Measurements from ENCODE around the gene KIAA0825.

The KIAA0825 gene

DNA sequence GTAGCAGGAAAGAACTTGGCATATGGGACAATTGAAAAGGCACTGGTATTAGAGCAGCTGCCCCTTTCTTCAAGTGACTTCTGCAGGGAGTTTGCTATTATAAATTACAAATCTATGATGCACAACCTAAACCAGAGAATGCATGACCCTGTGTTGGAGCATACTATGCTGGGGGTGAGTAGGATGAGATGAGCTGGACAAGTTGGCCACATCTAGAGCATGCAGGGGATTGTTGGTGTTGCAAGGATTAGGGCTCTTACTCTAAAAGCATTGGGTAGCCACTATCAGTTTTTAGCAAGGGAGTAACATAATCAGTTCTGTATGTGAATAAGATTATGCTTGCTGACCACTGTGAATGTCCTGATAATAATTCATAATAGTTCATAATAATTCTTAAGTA, 186.7 kb downstream of the KIAA0825 start:
- Histone ChIP-seq H3K4me1 (ENCODE audit: control insufficient read depth, insufficient read depth, low read length) (no peaks in the 10 kb centered on the region), H3K27me3 (ENCODE audit: control insufficient read depth in 1 of 2, insufficient read depth in 2 of 2, low read length in 2 of 2) (no peaks in the 10 kb centered on the region), H3K9ac (ENCODE audit: low read length in 2 of 2) (no peak overlapping the region), H3K9me3 (ENCODE audit: control insufficient read depth in 2 of 2, low read length in 2 of 2) (peaks cover 0 to 3% of the 10 kb centered on the region in 2 donors), H3K4me3 (ENCODE audit: low read length in 2 of 2) (no peak overlapping the region), H3K36me3 (ENCODE audit: control insufficient read depth in 2 of 2, insufficient read depth in 2 of 2, low read length in 2 of 2) (no peaks in the 10 kb centered on the region), H3K27ac (ENCODE audit: low read length) (no peak overlapping the region)

DNA sequence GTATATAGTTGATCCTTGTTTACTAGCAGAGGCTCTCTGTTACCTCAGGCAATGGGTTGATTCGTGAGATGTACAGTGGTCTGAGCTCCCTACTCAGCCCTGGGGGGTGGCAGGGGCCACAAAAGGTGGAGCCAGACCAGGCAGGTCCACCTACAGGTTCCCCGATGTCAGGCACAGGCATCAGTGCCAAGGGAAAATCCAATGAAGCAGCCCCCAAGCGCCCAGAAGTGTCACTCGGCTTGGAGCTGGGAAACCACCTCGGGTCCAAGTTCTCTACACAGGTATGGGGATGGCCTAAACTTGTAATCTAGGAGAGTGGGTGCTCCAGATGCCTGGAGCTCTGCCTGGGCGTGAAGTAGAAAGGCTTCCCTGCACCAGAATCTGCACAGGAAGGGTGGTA, 188.8 kb downstream of the KIAA0825 start:
- no peaks in the 10 kb centered on the region for H3K27me3 ChIP-seq (ENCODE audit: control insufficient read depth in 1 of 2, insufficient read depth in 2 of 2, low read length in 2 of 2)
- H3K9ac ChIP-seq (ENCODE audit: low read length in 2 of 2) = no peak overlapping the region
- no peak overlapping the region for H3K27ac ChIP-seq (ENCODE audit: low read length)
- H3K9me3 ChIP-seq (ENCODE audit: control insufficient read depth in 2 of 2, low read length in 2 of 2) = peaks cover 0 to 3% of the 10 kb centered on the region in 2 donors
- no peaks in the 10 kb centered on the region for H3K4me1 ChIP-seq (ENCODE audit: control insufficient read depth, insufficient read depth, low read length)
- H3K4me3 ChIP-seq (ENCODE audit: low read length in 2 of 2) = no peak overlapping the region
- no peaks in the 10 kb centered on the region for H3K36me3 ChIP-seq (ENCODE audit: control insufficient read depth in 2 of 2, insufficient read depth in 2 of 2, low read length in 2 of 2)

DNA sequence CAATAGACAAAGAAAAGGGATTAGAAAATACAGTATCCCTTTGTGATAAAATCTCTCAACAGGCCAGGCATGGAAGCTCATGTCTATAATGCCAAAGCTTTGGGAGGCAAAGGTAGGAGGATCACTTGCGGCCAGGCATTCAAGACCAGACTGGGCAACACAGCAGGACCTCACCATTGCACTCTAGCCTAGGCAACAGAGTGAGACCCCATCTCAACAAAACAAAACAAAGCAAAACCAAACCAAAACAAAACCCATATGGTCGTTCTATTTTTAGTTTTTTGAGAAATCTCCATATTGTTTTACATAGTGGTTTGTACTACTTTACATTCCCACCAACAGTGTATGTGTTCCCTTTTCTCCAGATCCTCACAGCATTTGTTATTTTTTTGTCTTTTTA, 193.0 kb downstream of the KIAA0825 start:
- Histone ChIP-seq H3K4me1 (ENCODE audit: control insufficient read depth, insufficient read depth, low read length) (no peaks in the 10 kb centered on the region), H3K4me3 (ENCODE audit: low read length in 2 of 2) (no peak overlapping the region), H3K9ac (ENCODE audit: low read length in 2 of 2) (no peak overlapping the region), H3K27me3 (ENCODE audit: control insufficient read depth in 1 of 2, insufficient read depth in 2 of 2, low read length in 2 of 2) (no peaks in the 10 kb centered on the region), H3K9me3 (ENCODE audit: control insufficient read depth in 2 of 2, low read length in 2 of 2) (peaks cover 0 to 3% of the 10 kb centered on the region in 2 donors), H3K27ac (ENCODE audit: low read length) (no peak overlapping the region), H3K36me3 (ENCODE audit: control insufficient read depth in 2 of 2, insufficient read depth in 2 of 2, low read length in 2 of 2) (no peaks in the 10 kb centered on the region)

DNA sequence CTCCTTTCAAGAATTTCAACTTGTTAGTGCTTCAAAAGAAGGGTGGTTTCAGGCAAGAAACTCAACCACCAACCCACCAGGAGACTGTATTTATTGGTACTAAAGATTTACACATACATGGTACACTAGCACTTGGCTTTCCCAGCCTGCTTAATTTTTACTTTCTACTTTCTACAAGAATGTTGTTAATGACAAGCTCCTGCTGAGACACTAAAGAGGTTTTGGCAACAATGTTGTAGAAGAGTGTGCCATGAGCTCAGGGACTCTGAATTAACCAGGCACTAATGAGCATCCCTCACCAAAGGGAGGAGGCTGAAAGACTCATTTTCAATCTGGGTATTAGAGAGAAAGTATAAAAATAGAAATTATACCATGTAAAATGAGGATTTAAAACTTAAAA, 195.0 kb downstream of the KIAA0825 start:
- Histone ChIP-seq H3K4me3 (ENCODE audit: low read length in 2 of 2) (no peak overlapping the region), H3K9me3 (ENCODE audit: control insufficient read depth in 2 of 2, low read length in 2 of 2) (peaks cover 0 to 2% of the 10 kb centered on the region in 2 donors), H3K4me1 (ENCODE audit: control insufficient read depth, insufficient read depth, low read length) (no peaks in the 10 kb centered on the region), H3K9ac (ENCODE audit: low read length in 2 of 2) (no peak overlapping the region), H3K27ac (ENCODE audit: low read length) (no peak overlapping the region), H3K36me3 (ENCODE audit: control insufficient read depth in 2 of 2, insufficient read depth in 2 of 2, low read length in 2 of 2) (no peaks in the 10 kb centered on the region), H3K27me3 (ENCODE audit: control insufficient read depth in 1 of 2, insufficient read depth in 2 of 2, low read length in 2 of 2) (no peaks in the 10 kb centered on the region)

DNA sequence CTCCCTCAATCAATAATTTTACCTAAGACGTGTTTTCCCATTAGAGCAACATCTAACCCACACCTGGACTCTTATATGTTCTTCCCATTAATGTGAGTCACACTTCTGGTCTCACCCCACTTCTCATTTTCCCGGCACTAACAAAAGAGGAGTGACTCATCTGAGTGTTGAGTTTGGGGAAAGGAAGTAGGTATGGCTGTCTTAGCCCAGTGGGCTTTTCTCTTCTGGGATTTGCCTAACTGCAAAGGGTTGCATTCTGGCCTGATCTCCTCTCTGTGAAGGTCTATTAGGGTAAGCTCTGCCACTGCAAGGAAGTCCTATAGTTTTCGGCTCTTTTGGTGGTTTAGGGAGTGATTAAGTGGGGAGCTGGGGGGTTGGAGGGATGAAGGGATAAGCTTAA, 195.6 kb downstream of the KIAA0825 start:
- Histone ChIP-seq H3K27me3 (ENCODE audit: control insufficient read depth in 1 of 2, insufficient read depth in 2 of 2, low read length in 2 of 2) (no peaks in the 10 kb centered on the region), H3K9me3 (ENCODE audit: control insufficient read depth in 2 of 2, low read length in 2 of 2) (no peaks in the 10 kb centered on the region), H3K27ac (ENCODE audit: low read length) (no peak overlapping the region), H3K4me3 (ENCODE audit: low read length in 2 of 2) (no peak overlapping the region), H3K4me1 (ENCODE audit: control insufficient read depth, insufficient read depth, low read length) (no peaks in the 10 kb centered on the region), H3K36me3 (ENCODE audit: control insufficient read depth in 2 of 2, insufficient read depth in 2 of 2, low read length in 2 of 2) (no peaks in the 10 kb centered on the region), H3K9ac (ENCODE audit: low read length in 2 of 2) (no peak overlapping the region)

DNA sequence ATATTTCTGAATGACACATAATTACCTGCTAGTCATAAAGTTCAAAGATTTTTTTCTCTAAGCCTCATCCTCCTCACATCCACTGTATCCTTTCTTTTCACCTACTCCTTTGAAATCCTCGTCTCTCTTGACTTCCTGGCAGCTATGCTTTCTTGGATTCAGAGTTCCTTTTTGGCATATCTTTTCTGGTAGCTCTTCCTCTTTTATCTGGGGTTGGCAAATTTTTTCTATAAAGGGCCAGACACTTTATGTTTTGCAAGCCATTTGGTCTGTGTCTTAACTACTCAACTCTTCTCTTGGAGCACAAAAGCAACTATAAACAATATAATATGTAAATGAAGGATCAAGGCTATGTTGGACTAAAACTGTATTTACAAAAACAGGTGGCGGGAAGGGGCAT, 197.5 kb downstream of the KIAA0825 start:
- Histone ChIP-seq H3K4me1 (ENCODE audit: control insufficient read depth, insufficient read depth, low read length) (no peaks in the 10 kb centered on the region), H3K27ac (ENCODE audit: low read length) (no peak overlapping the region)

DNA sequence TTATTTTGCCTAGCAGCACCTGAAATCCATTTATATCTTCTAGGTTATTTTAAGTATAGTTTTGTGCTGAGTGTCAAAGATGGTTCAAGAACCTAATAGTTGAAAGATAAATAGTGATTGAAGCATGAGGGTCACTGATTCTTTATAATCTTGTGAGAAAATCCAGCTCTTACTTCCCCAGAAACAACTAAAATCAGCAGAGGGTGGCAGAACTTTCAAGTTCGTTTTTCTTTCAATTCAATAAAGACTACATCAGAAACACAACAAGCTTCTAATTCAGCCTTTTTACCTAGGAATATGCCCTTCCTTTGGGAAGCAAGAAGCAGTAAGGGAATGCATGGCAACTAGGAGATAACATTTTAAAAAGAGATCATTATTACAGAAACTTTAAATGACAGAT, 202.6 kb downstream of the KIAA0825 start:
- no peaks in the 10 kb centered on the region for H3K9me3 ChIP-seq (ENCODE audit: control insufficient read depth in 2 of 2, low read length in 2 of 2)
- H3K4me3 ChIP-seq (ENCODE audit: low read length in 2 of 2) = no peak overlapping the region
- H3K4me1 ChIP-seq (ENCODE audit: control insufficient read depth, insufficient read depth, low read length) = no peaks in the 10 kb centered on the region
- H3K27me3 ChIP-seq (ENCODE audit: control insufficient read depth in 1 of 2, insufficient read depth in 2 of 2, low read length in 2 of 2) = no peaks in the 10 kb centered on the region
- no peak overlapping the region for H3K27ac ChIP-seq (ENCODE audit: low read length)
- H3K9ac ChIP-seq (ENCODE audit: low read length in 2 of 2) = no peak overlapping the region
- no peaks in the 10 kb centered on the region for H3K36me3 ChIP-seq (ENCODE audit: control insufficient read depth in 2 of 2, insufficient read depth in 2 of 2, low read length in 2 of 2)

More for the DNA sequence above, 197.5 kb downstream of the KIAA0825 start:
- H3K9me3 ChIP-seq (ENCODE audit: control insufficient read depth in 2 of 2, low read length in 2 of 2) = no peaks in the 10 kb centered on the region
- no peaks in the 10 kb centered on the region for H3K36me3 ChIP-seq (ENCODE audit: control insufficient read depth in 2 of 2, insufficient read depth in 2 of 2, low read length in 2 of 2)
- no peak overlapping the region for H3K4me3 ChIP-seq (ENCODE audit: low read length in 2 of 2)
- no peak overlapping the region for H3K9ac ChIP-seq (ENCODE audit: low read length in 2 of 2)
- H3K27me3 ChIP-seq (ENCODE audit: control insufficient read depth in 1 of 2, insufficient read depth in 2 of 2, low read length in 2 of 2) = no peaks in the 10 kb centered on the region

DNA sequence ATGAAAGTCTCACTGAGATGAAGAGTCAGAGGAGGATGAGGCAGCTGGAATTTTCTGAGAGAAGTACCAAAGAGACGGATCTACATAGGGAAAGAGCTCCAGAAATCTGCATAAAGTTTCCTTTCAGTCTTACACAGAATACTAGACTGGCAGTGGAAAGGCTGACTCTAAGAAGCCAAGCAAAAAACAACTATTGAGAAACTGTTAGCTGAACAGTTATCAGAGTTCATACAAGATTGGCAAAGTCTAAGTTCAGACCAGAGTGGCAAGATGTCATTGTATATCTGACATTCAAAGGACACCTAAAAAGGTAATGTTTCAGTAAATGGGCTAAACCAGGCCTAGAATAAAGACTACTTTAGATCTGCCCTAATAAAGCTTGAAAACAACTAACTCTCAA, 209.0 kb downstream of the KIAA0825 start:
- H3K27me3 ChIP-seq (ENCODE audit: control insufficient read depth in 1 of 2, insufficient read depth in 2 of 2, low read length in 2 of 2) = no peaks in the 10 kb centered on the region
- H3K27ac ChIP-seq (ENCODE audit: low read length) = no peak overlapping the region
- no peak overlapping the region for H3K9ac ChIP-seq (ENCODE audit: low read length in 2 of 2)
- H3K4me1 ChIP-seq (ENCODE audit: control insufficient read depth, insufficient read depth, low read length) = no peaks in the 10 kb centered on the region
- H3K4me3 ChIP-seq (ENCODE audit: low read length in 2 of 2) = no peak overlapping the region
- no peaks in the 10 kb centered on the region for H3K9me3 ChIP-seq (ENCODE audit: control insufficient read depth in 2 of 2, low read length in 2 of 2)
- H3K36me3 ChIP-seq (ENCODE audit: control insufficient read depth in 2 of 2, insufficient read depth in 2 of 2, low read length in 2 of 2) = no peaks in the 10 kb centered on the region

DNA sequence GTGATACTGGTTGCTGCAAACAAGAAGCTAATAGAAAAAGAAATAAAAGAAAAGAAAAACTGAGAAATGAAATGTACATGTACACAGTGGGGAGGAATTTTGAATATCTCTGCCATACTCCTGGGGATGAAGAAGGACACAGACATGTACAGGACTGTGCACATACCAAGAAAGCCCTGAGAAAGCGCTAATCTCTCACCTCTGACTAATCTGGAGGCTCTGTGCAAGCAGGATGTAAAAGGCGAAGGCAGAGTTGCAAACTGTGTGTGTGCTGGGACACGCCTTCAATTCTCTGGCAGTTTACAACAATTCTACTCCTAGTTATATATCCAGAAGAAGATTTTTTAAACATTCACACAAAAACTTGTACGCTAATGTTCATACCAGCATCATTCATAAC, 211.4 kb downstream of the KIAA0825 start:
- H3K4me1 ChIP-seq (ENCODE audit: control insufficient read depth, insufficient read depth, low read length) = no peaks in the 10 kb centered on the region
- no peak overlapping the region for H3K9ac ChIP-seq (ENCODE audit: low read length in 2 of 2)
- H3K27me3 ChIP-seq (ENCODE audit: control insufficient read depth in 1 of 2, insufficient read depth in 2 of 2, low read length in 2 of 2) = no peaks in the 10 kb centered on the region
- H3K4me3 ChIP-seq (ENCODE audit: low read length in 2 of 2) = no peak overlapping the region
- no peak overlapping the region for H3K27ac ChIP-seq (ENCODE audit: low read length)
- no peaks in the 10 kb centered on the region for H3K36me3 ChIP-seq (ENCODE audit: control insufficient read depth in 2 of 2, insufficient read depth in 2 of 2, low read length in 2 of 2)
- no peaks in the 10 kb centered on the region for H3K9me3 ChIP-seq (ENCODE audit: control insufficient read depth in 2 of 2, low read length in 2 of 2)

DNA sequence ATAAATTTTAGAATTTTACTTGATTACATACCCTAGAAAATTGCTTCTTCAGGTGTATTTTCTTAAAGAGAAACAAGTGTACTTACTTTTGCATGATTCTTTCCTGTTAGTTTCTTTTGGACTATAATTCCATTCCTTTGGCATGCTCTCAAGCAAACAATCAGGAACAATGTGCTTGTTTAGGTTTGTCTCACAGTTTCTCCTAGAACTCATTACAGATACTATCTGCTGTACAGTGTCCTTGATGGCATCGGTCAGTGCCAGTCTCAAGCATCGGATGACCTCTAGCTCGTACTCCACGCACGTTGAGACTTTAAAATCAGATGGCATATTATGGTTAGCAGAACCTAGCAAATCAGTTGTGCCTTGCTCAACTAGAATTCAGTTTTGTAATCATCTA, 214.9 kb downstream of the KIAA0825 start:
- Histone ChIP-seq H3K9ac (ENCODE audit: low read length in 2 of 2) (no peak overlapping the region), H3K9me3 (ENCODE audit: control insufficient read depth in 2 of 2, low read length in 2 of 2) (no peaks in the 10 kb centered on the region), H3K4me1 (ENCODE audit: control insufficient read depth, insufficient read depth, low read length) (no peaks in the 10 kb centered on the region), H3K27ac (ENCODE audit: low read length) (no peak overlapping the region), H3K4me3 (ENCODE audit: low read length in 2 of 2) (no peak overlapping the region), H3K36me3 (ENCODE audit: control insufficient read depth in 2 of 2, insufficient read depth in 2 of 2, low read length in 2 of 2) (no peaks in the 10 kb centered on the region), H3K27me3 (ENCODE audit: control insufficient read depth in 1 of 2, insufficient read depth in 2 of 2, low read length in 2 of 2) (no peaks in the 10 kb centered on the region)

DNA sequence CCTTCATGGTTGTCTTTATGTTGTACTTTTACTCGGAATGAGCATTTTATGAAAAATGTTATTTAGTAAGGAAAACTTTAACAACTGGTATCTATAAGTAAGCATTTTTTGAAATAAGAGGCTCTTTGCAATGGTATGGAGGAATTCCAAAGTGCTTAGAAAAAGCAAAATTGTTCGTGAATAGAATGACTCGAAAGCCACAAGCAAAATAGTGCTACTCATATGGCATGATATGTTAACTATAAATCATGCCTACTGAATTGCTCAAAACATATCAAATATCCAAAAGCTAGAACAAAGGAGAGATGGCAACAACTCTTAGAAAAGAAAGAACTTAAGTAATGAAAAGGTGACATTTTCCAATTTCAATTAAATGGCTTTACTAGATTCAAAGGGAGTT, 216.3 kb downstream of the KIAA0825 start:
- H3K9ac ChIP-seq (ENCODE audit: low read length in 2 of 2) = no peak overlapping the region
- H3K27ac ChIP-seq (ENCODE audit: low read length) = no peak overlapping the region
- no peaks in the 10 kb centered on the region for H3K9me3 ChIP-seq (ENCODE audit: control insufficient read depth in 2 of 2, low read length in 2 of 2)
- H3K4me3 ChIP-seq (ENCODE audit: low read length in 2 of 2) = no peak overlapping the region
- H3K27me3 ChIP-seq (ENCODE audit: control insufficient read depth in 1 of 2, insufficient read depth in 2 of 2, low read length in 2 of 2) = no peaks in the 10 kb centered on the region
- H3K4me1 ChIP-seq (ENCODE audit: control insufficient read depth, insufficient read depth, low read length) = no peaks in the 10 kb centered on the region
- no peaks in the 10 kb centered on the region for H3K36me3 ChIP-seq (ENCODE audit: control insufficient read depth in 2 of 2, insufficient read depth in 2 of 2, low read length in 2 of 2)

DNA sequence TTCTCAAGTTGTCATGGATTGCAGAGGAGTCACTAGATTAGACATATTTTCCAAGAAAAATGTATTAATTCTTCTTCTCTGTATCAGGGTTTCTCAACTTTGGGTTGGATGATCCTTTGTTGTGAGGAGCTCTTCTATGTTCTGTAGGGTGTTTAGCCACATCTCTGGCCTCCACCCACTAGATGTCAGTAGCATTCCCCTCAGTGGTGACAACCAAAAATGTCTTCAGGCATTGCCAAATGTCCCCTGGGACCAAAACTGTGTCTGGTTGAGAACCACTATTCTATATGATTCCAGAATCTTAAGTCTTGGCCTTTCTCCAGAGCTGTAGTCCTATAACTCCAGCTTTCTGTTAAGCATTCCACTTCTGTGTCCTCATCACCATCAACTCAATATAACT, 220.9 kb downstream of the KIAA0825 start:
- Histone ChIP-seq H3K4me3 (ENCODE audit: low read length in 2 of 2) (no peak overlapping the region), H3K4me1 (ENCODE audit: control insufficient read depth, insufficient read depth, low read length) (no peaks in the 10 kb centered on the region), H3K27ac (ENCODE audit: low read length) (no peak overlapping the region), H3K27me3 (ENCODE audit: control insufficient read depth in 1 of 2, insufficient read depth in 2 of 2, low read length in 2 of 2) (no peaks in the 10 kb centered on the region), H3K9me3 (ENCODE audit: control insufficient read depth in 2 of 2, low read length in 2 of 2) (no peaks in the 10 kb centered on the region), H3K36me3 (ENCODE audit: control insufficient read depth in 2 of 2, insufficient read depth in 2 of 2, low read length in 2 of 2) (no peaks in the 10 kb centered on the region), H3K9ac (ENCODE audit: low read length in 2 of 2) (no peak overlapping the region)
